ENCODE data around the gene DHRS7. TPM values are rescaled to one million over a fixed set of nuclear protein-coding genes. Genes with fewer than 3 reads are reported as not detected.

The DHRS7 gene
- total and polyA plus RNA-seq, 2 of the 8 experiments (the other 6 are each of a cell fraction or from before 2014, with no cell fraction given) = 10.8 to 27.5 TPM

- Histone ChIP-seq H4K91ac (replicated peaks; ENCODE audit: insufficient read length, low read length) (no peak overlapping the region), H3K56ac (replicated peaks; ENCODE audit: insufficient read length, low read depth, low read length) (no peak overlapping the region), H3K23ac (ENCODE audit: insufficient read length) (no peak overlapping the region), H2BK20ac (ENCODE audit: low read length) (no peak overlapping the region), H3K14ac (ENCODE audit: insufficient read length) (no peak overlapping the region), H3K27me3 (replicated peaks in 1 of 4; ENCODE audit: control insufficient read depth in 3 of 4, extremely low read depth in 1 of 4, insufficient read depth in 3 of 4, low read length in 3 of 4) (no peaks in the 10 kb centered on the region; a peak in 2 of 7 replicates), H3K4me2 (ENCODE audit: insufficient read depth in 1 of 2, low read depth in 2 of 2, low read length in 2 of 2) (peak overlapping the region in 1 of 2 experiments; percentile 97; a peak in 3 of 4 replicates), H3K79me2 (ENCODE audit: control insufficient read depth in 1 of 2, insufficient read depth in 2 of 2, low read length in 2 of 2) (no peaks in the 10 kb centered on the region), H2BK5ac (ENCODE audit: low read depth, low read length) (no peak overlapping the region), H2AFZ (ENCODE audit: low read length) (no peak overlapping the region), H3K18ac (ENCODE audit: extremely low read depth, low read length) (no peak overlapping the region), H3K4me3 (ENCODE audit: extremely low read depth in 1 of 4, insufficient read depth in 2 of 4, low read depth in 3 of 4, low read length in 4 of 4) (peak overlapping the region in 1 of 4 experiments; percentile 77; a peak in 2 of 8 replicates), H4K20me1 (replicated peaks in 1 of 2; ENCODE audit: control insufficient read depth in 1 of 2, insufficient read depth in 2 of 2, low read length in 2 of 2) (peaks cover 0 to 3% of the 10 kb centered on the region in 2 experiments), H3K9ac (replicated peaks in 1 of 4; ENCODE audit: extremely low read depth in 1 of 4, low read depth in 3 of 4, low read length in 3 of 4) (peak overlapping the region in 1 of 4 experiments; percentile 13; a peak in 1 of 7 replicates), H2BK15ac (ENCODE audit: low read length) (no peak overlapping the region), H3K36me3 (ENCODE audit: control insufficient read depth in 2 of 4, insufficient read depth in 4 of 4, low read length in 3 of 4) (no peaks in the 10 kb centered on the region), H4K8ac (ENCODE audit: extremely low read depth, insufficient read depth, low read length) (no peak overlapping the region), H3K79me1 (ENCODE audit: low read depth, low read length) (no peaks in the 10 kb centered on the region), H4K5ac (ENCODE audit: insufficient read length, low read depth, low read length) (no peak overlapping the region), H3K9me3 (ENCODE audit: insufficient read depth in 2 of 2, low read depth in 1 of 2, low read length in 1 of 2) (no peaks in the 10 kb centered on the region), H2BK120ac (replicated peaks; ENCODE audit: low read depth, low read length) (no peak overlapping the region), H2AK5ac (ENCODE audit: low read depth, low read length) (no peak overlapping the region), H3K4ac (replicated peaks; ENCODE audit: insufficient read length, low read depth, low read length) (no peak overlapping the region), H2BK12ac (ENCODE audit: low read depth, low read length) (no peak overlapping the region), H3K23me2 (ENCODE audit: low read depth, low read length) (peaks cover 3% of the 10 kb centered on the region; the same call in 1 of the 2 replicates), H3K27ac (ENCODE audit: low read depth, low read length) (no peak overlapping the region), H3K4me1 (replicated peaks in 1 of 4; ENCODE audit: control insufficient read depth in 3 of 4, insufficient read depth in 4 of 4, low read length in 3 of 4) (peaks cover 4 to 13% (median 5%) of the 10 kb centered on the region in 4 experiments; a peak in 3 of 7 replicates)
- FAIRE-seq = no peak
- no peak for DNase-seq (ENCODE audit: low read depth in 1 of 2, low spot score in 2 of 2)
- POLR2A ChIA-PET (ENCODE audit: partially characterized antibody) = interaction anchor here (0.6 kb wide), 2 partner anchors 87 to 557 kb away, joined by 3 read pairs; no protein-coding TSS in a partner anchor
- 72% methylated on average over 6 of the region's 6 CpGs; no CpG with 5 or more reads in 1 of the 2 experiments for WGBS, 2 experiments (ENCODE audit: extremely low coverage in 1 of 2, insufficient coverage in 1 of 2, insufficient read length in 1 of 2, insufficient replicate concordance in 2 of 2, low coverage in 1 of 2, low lambda C conversion rate in 2 of 2, missing lambda C conversion rate in 1 of 2)
- CTCF ChIA-PET (ENCODE audit: partially characterized antibody) = interaction anchor here (3.0 kb wide), 1 partner anchor 21 kb away, joined by 13 read pairs; no protein-coding TSS in a partner anchor
- no peak for TF ChIP-seq NRF1 (IDR thresholded peaks at IDR 0.05; ENCODE audit: low read depth, low read length)
- no peak for TF ChIP-seq BCL11A (IDR thresholded peaks at IDR 0.05; ENCODE audit: low read depth in 2 of 2, low read length in 2 of 2)
- TF ChIP-seq ASH2L (IDR thresholded peaks at IDR 0.05; ENCODE audit: low read length) = no peak
- no peak for TF ChIP-seq HDAC2 (IDR thresholded peaks at IDR 0.05; ENCODE audit: borderline replicate concordance in 1 of 2, low read depth in 2 of 2, low read length in 2 of 2)
- no peak for TF ChIP-seq E2F6 (IDR thresholded peaks at IDR 0.05)
- no peak for TF ChIP-seq SIRT6 (IDR thresholded peaks at IDR 0.05; ENCODE audit: low read length)
- no peak for TF ChIP-seq CEBPB (IDR thresholded peaks at IDR 0.05; ENCODE audit: low read depth, low read length)
- no peak for TF ChIP-seq RAD21 (IDR thresholded peaks at IDR 0.05 in 1 of 2, conservative IDR thresholded peaks at IDR 0.05 in 1 of 2; ENCODE audit: low read depth in 2 of 2, low read length in 2 of 2)
- no peak for TF ChIP-seq CTBP2 (IDR thresholded peaks at IDR 0.05; ENCODE audit: borderline replicate concordance, insufficient read depth, insufficient read length, low read length)
- no peak for TF ChIP-seq ATF2 (IDR thresholded peaks at IDR 0.05; ENCODE audit: low read length)
These were observed 1.5 kb downstream of the DHRS7 start for GRCh38 chr14:60163693-60164092.
